H1 (cell line): ENCODE measurements around the gene STAT1. TPM values are rescaled to one million over a fixed set of nuclear protein-coding genes. Genes with fewer than 3 reads are reported as not detected.

ENCODE experiments used
- CTCF ChIA-PET: fragments of 300-600 bp; sonication (Branson Sonifier 250); formaldehyde crosslinking; loops from one replicate; lab custom pipeline; 2021; ENCODE audit not compliant: partially characterized antibody; lab: Charles Lee
- POLR2A ChIA-PET: fragments of 300-600 bp; sonication (Branson Sonifier 250); formaldehyde crosslinking; loops from one replicate; lab custom pipeline; 2021; ENCODE audit warnings: inconsistent platforms; ENCODE audit not compliant: partially characterized antibody; lab: Charles Lee
- DNase-seq, 2 experiments: peaks; one replicate each; pipeline versions ENCODE4 v3.0.0 to v3.0.0-alpha.2; 2010 to 2022; ENCODE audit warnings: low spot score in 2 of 2, low read depth in 1 of 2, mixed read lengths in 1 of 2
- FAIRE-seq: peaks from 2 replicates; lab custom pipeline; 2011; peaks lifted over from hg19 to GRCh38; lab: Jason Lieb, UNC
- H2AFZ ChIP-seq: 2 replicates; pipeline ENCODE4 v1.8.1; 2012; ENCODE audit warnings: low read length, inconsistent platforms
- H2AK5ac ChIP-seq: 2 replicates; pipeline ENCODE4 v1.6.1; 2013; ENCODE audit warnings: low read depth, low read length
- H2BK120ac ChIP-seq: replicated peaks from 2 replicates; pipeline ENCODE3; 2013; ENCODE audit warnings: low read depth, low read length, inconsistent platforms
- H2BK12ac ChIP-seq: 2 replicates; pipeline ENCODE4 v1.6.1; 2013; ENCODE audit warnings: low read depth, low read length
- H2BK15ac ChIP-seq: 2 replicates; pipeline ENCODE4 v1.6.1; 2013; ENCODE audit warnings: low read length
- H2BK20ac ChIP-seq: 2 replicates; pipeline ENCODE4 v1.6.1; 2013; ENCODE audit warnings: low read length
- H2BK5ac ChIP-seq: 2 replicates; pipeline ENCODE4 v1.6.1; 2013; ENCODE audit warnings: low read depth, low read length
- H3K14ac ChIP-seq: 2 replicates; pipeline ENCODE4 v1.6.1; 2013; ENCODE audit warnings: inconsistent platforms; ENCODE audit not compliant: insufficient read length
- H3K18ac ChIP-seq: 2 replicates; pipeline ENCODE4 v1.6.1; 2013; ENCODE audit warnings: low read length; ENCODE audit errors: extremely low read depth
- H3K23ac ChIP-seq: 2 replicates; pipeline ENCODE4 v1.6.1; 2013; ENCODE audit warnings: inconsistent platforms; ENCODE audit not compliant: insufficient read length
- H3K23me2 ChIP-seq: 2 replicates; pipeline ENCODE4 v1.6.1; 2013; ENCODE audit warnings: low read depth, low read length
- H3K27ac ChIP-seq: 2 replicates; pipeline ENCODE4 v1.6.1; 2011; ENCODE audit warnings: low read depth, low read length, inconsistent platforms
- H3K27me3 ChIP-seq, 4 experiments: replicated peaks in 1 of 4; 1 replicate in 1 of 4; 2 replicates in 3 of 4; pipeline versions ENCODE4 v1.6.1 to v1.8.1; 2011 to 2013; ENCODE audit warnings: low read length in 3 of 4, mild to moderate bottlenecking in 3 of 4, inconsistent platforms in 2 of 4, mixed read lengths in 2 of 4, moderate library complexity in 1 of 4; ENCODE audit not compliant: control insufficient read depth in 3 of 4, insufficient read depth in 3 of 4; ENCODE audit errors: extremely low read depth in 1 of 4
- H3K36me3 ChIP-seq, 4 experiments: 2 replicates each; pipeline versions ENCODE4 v1.6.1 to v1.8.1; 2011 to 2013; ENCODE audit warnings: mild to moderate bottlenecking in 4 of 4, low read length in 3 of 4, moderate library complexity in 2 of 4, control low read depth in 1 of 4, inconsistent platforms in 1 of 4; ENCODE audit not compliant: insufficient read depth in 4 of 4, control insufficient read depth in 2 of 4
- H3K4ac ChIP-seq: replicated peaks from 2 replicates; pipeline ENCODE3; 2013; ENCODE audit warnings: low read length, low read depth, mixed read lengths, inconsistent platforms; ENCODE audit not compliant: insufficient read length
- H3K4me1 ChIP-seq, 4 experiments: replicated peaks in 1 of 4; 1 replicate in 1 of 4; 2 replicates in 3 of 4; pipeline versions ENCODE4 v1.6.1 to v1.8.1; 2011 to 2013; ENCODE audit warnings: low read length in 3 of 4, inconsistent platforms in 2 of 4, mixed read lengths in 1 of 4; ENCODE audit not compliant: insufficient read depth in 4 of 4, control insufficient read depth in 3 of 4
- H3K4me2 ChIP-seq, 2 experiments: 2 replicates each; pipeline versions ENCODE4 v1.6.1 to v1.8.1; 2011 to 2013; ENCODE audit warnings: low read depth in 2 of 2, low read length in 2 of 2, control low read depth in 1 of 2, inconsistent platforms in 1 of 2, mild to moderate bottlenecking in 1 of 2; ENCODE audit not compliant: insufficient read depth in 1 of 2
- H3K4me3 ChIP-seq, 4 experiments: fragments of 200-600, 300-600 bp in 1 of 4; sonication (generic), shearing (Covaris generic), sonication (Bioruptor Twin) in 1 of 4; 2 replicates each; pipeline versions ENCODE4 v1.5.1 to v1.8.1; 2011 to 2016; ENCODE audit warnings: low read length in 4 of 4, low read depth in 3 of 4, control low read depth in 2 of 4, inconsistent platforms in 2 of 4, mild to moderate bottlenecking in 2 of 4, mixed read lengths in 1 of 4, moderate library complexity in 1 of 4; ENCODE audit not compliant: insufficient read depth in 2 of 4; ENCODE audit errors: extremely low read depth in 1 of 4
- H3K56ac ChIP-seq: replicated peaks from 2 replicates; pipeline ENCODE3; 2013; ENCODE audit warnings: low read depth, mild to moderate bottlenecking, mixed read lengths, low read length, inconsistent platforms; ENCODE audit not compliant: insufficient read length
- H3K79me1 ChIP-seq: 2 replicates; pipeline ENCODE4 v1.6.1; 2013; ENCODE audit warnings: low read depth, low read length, control low read depth
- H3K79me2 ChIP-seq, 2 experiments: 2 replicates each; pipeline versions ENCODE4 v1.6.1 to v1.8.1; 2012 to 2013; ENCODE audit warnings: low read length in 2 of 2, mild to moderate bottlenecking in 2 of 2, inconsistent platforms in 1 of 2; ENCODE audit not compliant: insufficient read depth in 2 of 2, control insufficient read depth in 1 of 2
- H3K9ac ChIP-seq, 4 experiments: replicated peaks in 1 of 4; 1 replicate in 1 of 4; 2 replicates in 3 of 4; pipeline versions ENCODE4 v1.6.1 to v1.8.1; 2011 to 2013; ENCODE audit warnings: low read depth in 3 of 4, low read length in 3 of 4, control low read depth in 2 of 4, mild to moderate bottlenecking in 2 of 4, moderate library complexity in 2 of 4, inconsistent platforms in 1 of 4; ENCODE audit errors: extremely low read depth in 1 of 4
- H3K9me3 ChIP-seq, 2 experiments: 2 replicates each; pipeline versions ENCODE4 v1.6.1 to v1.8.1; 2012 to 2013; ENCODE audit warnings: mild to moderate bottlenecking in 2 of 2, moderate library complexity in 2 of 2, control low read depth in 1 of 2, inconsistent platforms in 1 of 2, low read depth in 1 of 2, low read length in 1 of 2, mixed read lengths in 1 of 2; ENCODE audit not compliant: insufficient read depth in 2 of 2
- H4K20me1 ChIP-seq, 2 experiments: replicated peaks in 1 of 2; 2 replicates each; pipeline versions ENCODE3 to v1.8.1; 2011 to 2013; ENCODE audit warnings: inconsistent platforms in 2 of 2, low read length in 2 of 2, mild to moderate bottlenecking in 1 of 2; ENCODE audit not compliant: insufficient read depth in 2 of 2, control insufficient read depth in 1 of 2
- H4K5ac ChIP-seq: 2 replicates; pipeline ENCODE4 v1.6.1; 2013; ENCODE audit warnings: low read length, low read depth, mixed read lengths, inconsistent platforms; ENCODE audit not compliant: insufficient read length
- H4K8ac ChIP-seq: 2 replicates; pipeline ENCODE4 v1.8.0; 2013; ENCODE audit warnings: mild to moderate bottlenecking, moderate library complexity, low read length, inconsistent platforms; ENCODE audit not compliant: insufficient read depth; ENCODE audit errors: extremely low read depth
- H4K91ac ChIP-seq: replicated peaks from 2 replicates; pipeline ENCODE3; 2013; ENCODE audit warnings: low read length, mixed read lengths, inconsistent platforms; ENCODE audit not compliant: insufficient read length
- POLR2AphosphoS5 ChIP-seq: IDR thresholded peaks from 2 replicates; pipeline ENCODE4 v1.6.1; 2011; ENCODE audit warnings: low read depth, low read length
- SP2 ChIP-seq: IDR thresholded peaks from 2 replicates; pipeline ENCODE4 v1.6.1; 2012; ENCODE audit warnings: mild to moderate bottlenecking, low read length, inconsistent platforms
- WGBS, 2 experiments: shearing (Covaris generic) in 1 of 2; methylation state at CpG; one replicate each; pipeline versions ENCODE4 v1.1.6 to v1.1.7; 2013 to 2015; ENCODE audit warnings: low lambda C conversion rate in 2 of 2, mixed read lengths in 2 of 2, inconsistent platforms in 1 of 2, low coverage in 1 of 2, missing lambda C conversion rate in 1 of 2; ENCODE audit not compliant: insufficient replicate concordance in 2 of 2, insufficient coverage in 1 of 2, insufficient read length in 1 of 2; ENCODE audit errors: extremely low coverage in 1 of 2, missing lambda C conversion rate in 1 of 2; 5-methylcytosine and 5-hydroxymethylcytosine counted together
- polyA plus RNA-seq, 7 experiments: library from polyadenylated mRNA; depleted of rRNA in 3 of 7; stranded (reverse) in 5 of 7; unstranded in 2 of 7; fragments of >200 nt in 5 of 7; fragments of 200-250 nt in 2 of 7; gene quantifications; 1 replicate in 5 of 7; 2 replicates in 1 of 7; 4 replicates in 1 of 7; pipeline versions ENCODE4 v1.2.1 to v1.2.3, GENCODE V29; 2011 to 2013; ENCODE audit warnings: missing spikeins in 2 of 7, mixed read lengths in 2 of 7
- total RNA-seq: library from RNA; stranded (reverse); fragmentation: NEBNext Ultra II Directional; extraction: Animal tissue kit (Norgen Biotek cat#: 25700); gene quantifications from 2 replicates; pipeline ENCODE4 v1.2.1, GENCODE V29; 2021

STAT1 gene
- total and polyA plus RNA-seq, 2 of the 8 experiments (the other 6 are each of a cell fraction or from before 2014, with no cell fraction given), result 20.3 to 43.0 TPM

DNA sequence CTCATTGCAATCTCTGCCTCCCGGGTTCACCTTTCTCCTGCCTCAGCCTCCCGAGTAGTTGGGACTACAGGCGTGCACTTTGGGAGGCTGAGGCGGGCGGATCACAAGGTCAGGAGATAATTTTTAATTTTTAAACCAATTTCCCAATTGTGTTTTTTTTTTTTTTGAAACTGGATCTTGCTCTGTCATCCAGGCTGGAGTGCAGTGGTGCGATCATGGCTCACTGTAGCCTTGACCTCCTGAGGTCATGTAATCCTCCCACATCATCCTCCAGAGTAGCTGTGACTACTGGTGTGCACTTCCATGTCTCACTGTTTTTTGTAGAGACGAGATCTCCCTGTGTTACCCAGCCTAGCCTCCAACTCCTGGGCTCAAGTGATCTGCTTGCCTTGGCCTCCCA lies 84.1 kb downstream of the STAT1 start:
- H3K14ac ChIP-seq, result no peak overlapping the region
- no peak overlapping the region for H4K5ac ChIP-seq
- H2AK5ac ChIP-seq, result no peak overlapping the region
- no peak overlapping the region for H3K4ac ChIP-seq
- no peak overlapping the region for H2BK20ac ChIP-seq
- no peak overlapping the region for H3K4me3 ChIP-seq
- WGBS, 2 experiments, result 91% methylated on average over 7 of the region's 7 CpGs; no CpG with 5 or more reads in 1 of the 2 experiments
- no peaks in the 10 kb centered on the region for H3K23me2 ChIP-seq
- peaks cover 0 to 24% (median 6%) of the 10 kb centered on the region in 4 experiments; a peak in 4 of 8 replicates for H3K36me3 ChIP-seq
- H3K79me2 ChIP-seq, result no peaks in the 10 kb centered on the region
- H3K9ac ChIP-seq, result no peak overlapping the region
- H4K8ac ChIP-seq, result no peak overlapping the region
- CTCF ChIA-PET, result no interaction called here
- peaks cover 0 to 2% (median 0%) of the 10 kb centered on the region in 4 experiments; a peak in 1 of 7 replicates for H3K4me1 ChIP-seq
- no peak for DNase-seq
- POLR2A ChIA-PET, result interaction anchor here (0.9 to 1.4 kb wide), 2 partner anchors 8 to 36 kb away, joined by 3 to 4 read pairs; no protein-coding TSS in a partner anchor
- H2BK15ac ChIP-seq, result no peak overlapping the region
- H4K20me1 ChIP-seq, result no peaks in the 10 kb centered on the region
- H3K27me3 ChIP-seq, result no peaks in the 10 kb centered on the region
- no peak overlapping the region for H4K91ac ChIP-seq
- no peaks in the 10 kb centered on the region for H3K9me3 ChIP-seq
- no peaks in the 10 kb centered on the region for H3K79me1 ChIP-seq
- FAIRE-seq, result no peak
- no peak overlapping the region for H2AFZ ChIP-seq
- no peak overlapping the region for H3K4me2 ChIP-seq
- no peak overlapping the region for H2BK12ac ChIP-seq
- H3K18ac ChIP-seq, result no peak overlapping the region
- no peak overlapping the region for H3K56ac ChIP-seq
- H3K27ac ChIP-seq, result no peak overlapping the region
- H2BK5ac ChIP-seq, result no peak overlapping the region
- H3K23ac ChIP-seq, result no peak overlapping the region
- no peak overlapping the region for H2BK120ac ChIP-seq
- TF ChIP-seq SP2 (no peak), POLR2AphosphoS5 (no peak)
